Measurements from ENCODE around the gene CEACAM7. TPM values are rescaled to one million over a fixed set of nuclear protein-coding genes. Genes with fewer than 3 reads are reported as not detected.

CEACAM7 gene
- total RNA-seq, 1 experiment from 2014 or later: 0.15 TPM

- no peak for TF ChIP-seq ZBTB43 (CRISPR knock-in tag; IDR thresholded peaks at IDR 0.05)
Observed at GRCh38 chr19:41690801-41691065, 2.7 kb upstream of the CEACAM7 start (continued).

GRCh38 chr19:41689993-41690800 is 2.1 kb upstream of the CEACAM7 start:
- POLR2A ChIA-PET: interaction anchor here (1.1 kb wide), 1 partner anchor 43 kb away, joined by 3 read pairs; no protein-coding TSS in a partner anchor
- ATAC-seq (no peak), DNase-seq (ENCODE audit: low spot score) (no peak)
- no peaks in the 10 kb centered on the region for H3K36me3 Mint-ChIP-seq
- CTCF ChIA-PET: interaction anchor here (0.7 to 6.4 kb wide), 10 partner anchors 7 to 194 kb away, joined by 3 to 130 read pairs (median 10); no protein-coding TSS in a partner anchor
- peaks cover 41% of the 10 kb centered on the region for H3K27me3 Mint-ChIP-seq (ENCODE audit: low read depth)
- no peak overlapping the region for H3K4me3 Mint-ChIP-seq
- no peak overlapping the region for H3K27ac Mint-ChIP-seq
- H3K9me3 Mint-ChIP-seq: no peaks in the 10 kb centered on the region
- peaks cover 2% of the 10 kb centered on the region; the same call in 1 of the 2 replicates for H3K4me1 Mint-ChIP-seq
- no peak for TF ChIP-seq E2F1 (CRISPR knock-in tag; IDR thresholded peaks at IDR 0.05)
- TF ChIP-seq PRDM15 (CRISPR knock-in tag; IDR thresholded peaks at IDR 0.05): no peak
- TF ChIP-seq E2F5 (CRISPR knock-in tag; IDR thresholded peaks at IDR 0.05): no peak
- TF ChIP-seq RORB (CRISPR knock-in tag; IDR thresholded peaks at IDR 0.05): no peak
- no peak for TF ChIP-seq ATF6 (CRISPR knock-in tag; IDR thresholded peaks at IDR 0.05)
- no peak for TF ChIP-seq CREM (CRISPR knock-in tag; IDR thresholded peaks at IDR 0.05)
- TF ChIP-seq FOXP1 (CRISPR knock-in tag; IDR thresholded peaks at IDR 0.05; ENCODE audit: borderline replicate concordance): no peak
- TF ChIP-seq JUN (CRISPR knock-in tag; IDR thresholded peaks at IDR 0.05): no peak
- TF ChIP-seq ZBTB43 (CRISPR knock-in tag; IDR thresholded peaks at IDR 0.05): no peak
- no peak for TF ChIP-seq ZNF121 (CRISPR knock-in tag; IDR thresholded peaks at IDR 0.05)
- no peak for TF ChIP-seq AFF4 (CRISPR knock-in tag; IDR thresholded peaks at IDR 0.05; ENCODE audit: borderline replicate concordance)
- no peak for TF ChIP-seq MYBL2 (CRISPR knock-in tag; IDR thresholded peaks at IDR 0.05)
- no peak for TF ChIP-seq ZNF263 (CRISPR knock-in tag; IDR thresholded peaks at IDR 0.05; ENCODE audit: low read depth)
- TF ChIP-seq E2F4 (CRISPR knock-in tag; IDR thresholded peaks at IDR 0.05; ENCODE audit: borderline replicate concordance, low read depth): no peak
- TF ChIP-seq SP1 (CRISPR knock-in tag; conservative IDR thresholded peaks at IDR 0.05): no peak
